Measurements from ENCODE around the gene SLC6A1. TPM values are rescaled to one million over a fixed set of nuclear protein-coding genes. Genes with fewer than 3 reads are reported as not detected.

The SLC6A1 gene
- total and polyA plus RNA-seq, 2 of the 4 experiments (the other 2 are of a cell fraction): 0.02 TPM; not detected in 1

DNA sequence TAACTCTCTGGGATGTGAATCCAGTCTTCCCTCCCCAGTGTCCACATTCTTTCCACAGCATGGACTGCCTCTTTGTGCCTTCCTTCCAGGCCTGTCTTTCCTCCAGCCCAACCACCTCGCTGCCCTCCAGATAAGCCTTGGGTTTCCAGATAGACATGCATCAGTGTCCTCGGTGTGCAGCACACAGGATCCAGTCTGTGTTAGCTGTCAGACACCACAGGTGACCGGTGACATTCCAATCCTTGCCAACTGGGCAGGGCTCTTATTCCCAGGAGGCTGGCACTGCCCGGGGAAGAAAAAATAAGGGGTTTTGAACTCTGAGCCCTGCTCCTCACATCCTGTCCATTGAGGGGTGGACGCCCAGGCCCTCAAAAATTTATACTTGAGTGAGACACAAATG, 6.0 kb upstream of the SLC6A1 start:
- Histone ChIP-seq H2AFZ (replicated peaks; ENCODE audit: low read length, poor library complexity) (no peak overlapping the region), H3K27ac (ENCODE audit: insufficient read depth, low read length) (no peak overlapping the region), H3K23ac (ENCODE audit: low read depth, low read length) (no peak overlapping the region), H2AK9ac (replicated peaks; ENCODE audit: low read depth, low read length, poor library complexity) (no peak overlapping the region), H3K36me3 (ENCODE audit: control insufficient read depth, insufficient read depth, low read length) (no peaks in the 10 kb centered on the region), H3K9me3 (ENCODE audit: control insufficient read depth, insufficient read depth, low read length) (no peaks in the 10 kb centered on the region), H2BK5ac (ENCODE audit: low read depth, low read length, poor library complexity, severe bottlenecking) (no peak overlapping the region), H3K4me2 (ENCODE audit: low read depth, low read length) (no peak overlapping the region), H2BK20ac (ENCODE audit: low read depth, low read length) (no peak overlapping the region), H3K56ac (ENCODE audit: extremely low read depth, insufficient read depth, low read length) (no peak overlapping the region), H3K9ac (ENCODE audit: low read depth, low read length) (no peak overlapping the region), H4K91ac (ENCODE audit: insufficient read depth, low read depth, low read length) (no peak overlapping the region), H4K5ac (ENCODE audit: low read depth, low read length) (no peak overlapping the region), H2BK15ac (ENCODE audit: low read depth, low read length) (no peak overlapping the region), H3K27me3 (ENCODE audit: control insufficient read depth, insufficient read depth, low read length) (peaks cover 29% of the 10 kb centered on the region), H3K4me3 (ENCODE audit: insufficient read depth, low read depth, low read length) (no peak overlapping the region), H3K14ac (replicated peaks; ENCODE audit: low read depth, low read length) (no peak overlapping the region), H3K18ac (ENCODE audit: low read depth, low read length) (no peak overlapping the region), H4K8ac (ENCODE audit: low read depth in 2 of 2, low read length in 2 of 2) (no peak overlapping the region), H3K4me1 (ENCODE audit: control insufficient read depth, insufficient read depth, low read length) (no peaks in the 10 kb centered on the region), H3K79me1 (ENCODE audit: low read depth in 1 of 2, low read length in 2 of 2) (no peaks in the 10 kb centered on the region), H3K4ac (ENCODE audit: low read depth, low read length) (no peak overlapping the region), H2AK5ac (ENCODE audit: low read depth, low read length) (no peak overlapping the region), H3K9me1 (ENCODE audit: insufficient read depth, low read length) (no peaks in the 10 kb centered on the region), H2BK120ac (ENCODE audit: low read depth, low read length) (no peak overlapping the region), H4K20me1 (ENCODE audit: insufficient read depth, low read length) (no peaks in the 10 kb centered on the region)
- POLR2A ChIA-PET (ENCODE audit: unreplicated experiment): no interaction called here
- CTCF ChIA-PET: no interaction called here
- intact Hi-C loops (cut with micrococcal nuclease) (no loop called here), dilution Hi-C loops (cut with HindIII; ENCODE audit: low sequenced_read_pairs, unreplicated experiment) (no loop called here), in situ Hi-C loops (cut with MboI; ENCODE audit: low sequenced_read_pairs) (no loop called here)
- no TSS peak for BruUV-seq (replicated peaks)
- TF ChIP-seq CHD1 (IDR thresholded peaks at IDR 0.05; ENCODE audit: low read depth, low read length) (no peak), NFE2L2 (IDR thresholded peaks at IDR 0.05; ENCODE audit: low read depth, low read length) (no peak), RFX5 (IDR thresholded peaks at IDR 0.05; ENCODE audit: low read depth, low read length) (no peak), MAZ (IDR thresholded peaks at IDR 0.05; ENCODE audit: borderline replicate concordance, low read depth, low read length) (no peak), CEBPB (IDR thresholded peaks at IDR 0.05; ENCODE audit: low read depth, low read length) (no peak), RAD21 (IDR thresholded peaks at IDR 0.05; ENCODE audit: low read length) (no peak)
- TF ChIP-seq, protein P1, sequence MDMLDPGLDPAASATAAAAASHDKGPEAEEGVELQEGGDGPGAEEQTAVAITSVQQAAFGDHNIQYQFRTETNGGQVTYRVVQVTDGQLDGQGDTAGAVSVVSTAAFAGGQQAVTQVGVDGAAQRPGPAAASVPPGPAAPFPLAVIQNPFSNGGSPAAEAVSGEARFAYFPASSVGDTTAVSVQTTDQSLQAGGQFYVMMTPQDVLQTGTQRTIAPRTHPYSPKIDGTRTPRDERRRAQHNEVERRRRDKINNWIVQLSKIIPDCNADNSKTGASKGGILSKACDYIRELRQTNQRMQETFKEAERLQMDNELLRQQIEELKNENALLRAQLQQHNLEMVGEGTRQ (IDR thresholded peaks at IDR 0.05; ENCODE audit: low read depth, low read length): no peak
- TF ChIP-seq, protein P2, sequence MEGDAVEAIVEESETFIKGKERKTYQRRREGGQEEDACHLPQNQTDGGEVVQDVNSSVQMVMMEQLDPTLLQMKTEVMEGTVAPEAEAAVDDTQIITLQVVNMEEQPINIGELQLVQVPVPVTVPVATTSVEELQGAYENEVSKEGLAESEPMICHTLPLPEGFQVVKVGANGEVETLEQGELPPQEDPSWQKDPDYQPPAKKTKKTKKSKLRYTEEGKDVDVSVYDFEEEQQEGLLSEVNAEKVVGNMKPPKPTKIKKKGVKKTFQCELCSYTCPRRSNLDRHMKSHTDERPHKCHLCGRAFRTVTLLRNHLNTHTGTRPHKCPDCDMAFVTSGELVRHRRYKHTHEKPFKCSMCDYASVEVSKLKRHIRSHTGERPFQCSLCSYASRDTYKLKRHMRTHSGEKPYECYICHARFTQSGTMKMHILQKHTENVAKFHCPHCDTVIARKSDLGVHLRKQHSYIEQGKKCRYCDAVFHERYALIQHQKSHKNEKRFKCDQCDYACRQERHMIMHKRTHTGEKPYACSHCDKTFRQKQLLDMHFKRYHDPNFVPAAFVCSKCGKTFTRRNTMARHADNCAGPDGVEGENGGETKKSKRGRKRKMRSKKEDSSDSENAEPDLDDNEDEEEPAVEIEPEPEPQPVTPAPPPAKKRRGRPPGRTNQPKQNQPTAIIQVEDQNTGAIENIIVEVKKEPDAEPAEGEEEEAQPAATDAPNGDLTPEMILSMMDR (conservative IDR thresholded peaks at IDR 0.05; ENCODE audit: low read depth, low read length): no peak
- ATAC-seq (ENCODE audit: low read depth) (no peak), DNase-seq (no peak)
- WGBS, 2 experiments (ENCODE audit: extremely low coverage in 2 of 2, insufficient read length in 1 of 2): 40% methylated on average over 2 of the region's 5 CpGs; no CpG with 5 or more reads in 1 of the 2 experiments

Data from IMR-90 (cell line).